Right atrium auricular region (tissue), 2 donors: ENCODE results near the gene TMEM171. TPM values are rescaled to one million over a fixed set of nuclear protein-coding genes. Genes with fewer than 3 reads are reported as not detected.

Source experiments
- DNase-seq: peaks from one replicate; pipeline ENCODE4 v3.0.0-alpha.2; 2019; ENCODE audit warnings: low spot score
- H3K27ac ChIP-seq, 2 donors: fragments of 200-600 bp; sonication (generic); 1 replicate in 1 of 2; 2 replicates in 1 of 2; pipeline ENCODE4 v1.5.1; 2016 to 2019
- H3K27me3 ChIP-seq, 2 donors: fragments of 200-600 bp; sonication (generic); one replicate each; pipeline versions ENCODE4 v1.5.1 to v1.6.0; 2017 to 2019
- H3K36me3 ChIP-seq: fragments of 200-600 bp; sonication (generic); one replicate; pipeline ENCODE4 v1.5.1; 2016
- H3K4me1 ChIP-seq, 2 donors: fragments of 200-600 bp; sonication (generic); one replicate each; pipeline versions ENCODE4 v1.5.1 to v1.6.0; 2017 to 2019
- H3K4me3 ChIP-seq, 2 donors: fragments of 200-600 bp; sonication (generic); 1 replicate in 1 of 2; 2 replicates in 1 of 2; pipeline ENCODE4 v1.5.1; 2017 to 2019; ENCODE audit warnings: mild to moderate bottlenecking in 1 of 2, moderate library complexity in 1 of 2
- H3K9me3 ChIP-seq, 2 donors: fragments of 200-600 bp; sonication (generic); one replicate each; pipeline ENCODE4 v1.5.1; 2019
- CTCF ChIP-seq, 2 donors: fragments of 200-600 bp; sonication (generic); IDR thresholded peaks; one replicate each; pipeline ENCODE4 v1.5.1; 2019; ENCODE audit warnings: antibody characterized with exemption in 2 of 2
- total RNA-seq, 2 donors: library from RNA; depleted of rRNA; stranded (reverse); fragments of >200 nt; gene quantifications; one replicate each; pipeline ENCODE4 v1.1.0, GENCODE V29; 2016

The TMEM171 gene
- total RNA-seq, 2 donors from 2014 or later, result 0.59 TPM; not detected in 1

- Histone ChIP-seq H3K4me3 (no peak overlapping the region), H3K27ac (no peak overlapping the region), H3K4me1 (peaks cover 0 to 7% of the 10 kb centered on the region in 2 donors), H3K27me3 (no peaks in the 10 kb centered on the region), H3K9me3 (no peaks in the 10 kb centered on the region), H3K36me3 (no peaks in the 10 kb centered on the region)
- DNase-seq, result no peak
- TF ChIP-seq CTCF (IDR thresholded peaks at IDR 0.05), result no peak
Observed at GRCh38 chr5:73115399-73116051, 4.8 kb upstream of the TMEM171 start.

GRCh38 chr5:73116506-73116905 lies 3.9 kb upstream of the TMEM171 start:
- Histone ChIP-seq H3K27me3 (no peaks in the 10 kb centered on the region), H3K27ac (no peak overlapping the region), H3K9me3 (no peaks in the 10 kb centered on the region), H3K4me1 (peaks cover 0 to 7% of the 10 kb centered on the region in 2 donors), H3K36me3 (no peaks in the 10 kb centered on the region), H3K4me3 (no peak overlapping the region)
- no peak for TF ChIP-seq CTCF (IDR thresholded peaks at IDR 0.05)
- no peak for DNase-seq

- Histone ChIP-seq H3K4me1 (peaks cover 0 to 7% of the 10 kb centered on the region in 2 donors), H3K36me3 (no peaks in the 10 kb centered on the region), H3K4me3 (no peak overlapping the region), H3K27ac (no peak overlapping the region), H3K27me3 (no peaks in the 10 kb centered on the region), H3K9me3 (no peaks in the 10 kb centered on the region)
- DNase-seq, result no peak
- TF ChIP-seq CTCF (IDR thresholded peaks at IDR 0.05), result no peak
Observed at GRCh38 chr5:73117088-73117740, 3.2 kb upstream of the TMEM171 start.

- DNase-seq, result no peak
- no peak for TF ChIP-seq CTCF (IDR thresholded peaks at IDR 0.05)
- Histone ChIP-seq H3K4me3 (no peak overlapping the region), H3K9me3 (no peaks in the 10 kb centered on the region), H3K27me3 (no peaks in the 10 kb centered on the region), H3K4me1 (peaks cover 0 to 7% of the 10 kb centered on the region in 2 donors), H3K36me3 (no peaks in the 10 kb centered on the region), H3K27ac (no peak overlapping the region)
Observed at GRCh38 chr5:73118391-73118973, 1.9 kb upstream of the TMEM171 start.

DNA sequence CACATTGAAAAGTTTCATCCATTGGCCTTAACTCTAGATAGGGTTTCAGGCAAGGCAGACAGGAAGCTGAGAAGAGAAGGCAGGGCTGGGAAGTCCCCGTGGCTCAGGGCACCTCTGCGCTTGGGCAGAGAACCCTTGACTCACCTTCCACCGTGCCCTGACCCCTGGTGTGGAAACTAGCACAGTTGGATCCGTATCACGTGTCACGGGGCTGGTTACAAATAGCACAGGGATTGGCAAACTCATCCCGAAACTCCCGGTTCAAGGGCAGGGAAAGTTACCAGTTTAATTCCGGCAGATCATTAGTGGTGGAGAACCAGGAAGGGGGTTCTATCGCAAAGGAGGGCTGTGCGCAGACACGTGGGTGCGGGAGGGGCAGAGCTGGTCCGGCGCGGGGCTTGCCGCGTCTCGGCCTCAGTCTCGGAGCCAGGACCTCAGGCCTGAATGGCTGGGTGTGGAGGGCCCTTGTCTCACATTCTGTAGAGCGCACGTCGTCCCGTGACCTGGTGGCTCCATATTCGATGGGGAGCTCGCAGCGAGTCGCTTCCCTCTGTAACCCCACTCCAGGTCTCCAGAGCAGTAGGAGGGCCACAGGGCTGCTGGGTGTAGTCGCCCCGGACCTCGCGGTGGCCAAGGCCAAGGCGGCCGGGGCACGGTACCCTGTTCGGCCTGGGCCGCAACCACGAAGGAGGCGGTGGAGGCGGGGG lies 771 bp upstream of the TMEM171 start:
- TF ChIP-seq CTCF (IDR thresholded peaks at IDR 0.05), result no peak
- no peak for DNase-seq
- Histone ChIP-seq H3K4me3 (peak overlapping the region in 1 of 2 donors; percentile 48), H3K36me3 (no peaks in the 10 kb centered on the region), H3K9me3 (no peaks in the 10 kb centered on the region), H3K4me1 (peaks cover 0 to 7% of the 10 kb centered on the region in 2 donors), H3K27me3 (no peaks in the 10 kb centered on the region), H3K27ac (no peak overlapping the region)
